Calu3 (cell line): ENCODE data around the gene NBEA. TPM values are rescaled to one million over a fixed set of nuclear protein-coding genes. Genes with fewer than 3 reads are reported as not detected.

Experiments
- BruUV-seq: library from RNA; stranded (reverse); fragments of 400-500 nt; replicated peaks from 2 replicates; lab custom pipeline; 2021; lab: Mats Ljungman, UMichigan
- CTCF ChIA-PET: fragments of 300-600 bp; sonication (Branson Sonifier 250); formaldehyde crosslinking; loops from one replicate; lab custom pipeline; 2022; ENCODE audit warnings: antibody characterized with exemption; lab: Charles Lee
- DNase-seq: peaks from one replicate; pipeline ENCODE4 v3.0.0; 2022
- H3K27ac Mint-ChIP-seq: one replicate; pipeline ENCODE4 v1.8.0; 2022; ENCODE audit warnings: mixed read lengths; ENCODE audit not compliant: unreplicated experiment
- H3K27me3 Mint-ChIP-seq: one replicate; pipeline ENCODE4 v1.8.0; 2022; ENCODE audit warnings: mixed read lengths; ENCODE audit not compliant: unreplicated experiment
- H3K36me3 Mint-ChIP-seq: one replicate; pipeline ENCODE4 v1.8.0; 2022; ENCODE audit warnings: mild to moderate bottlenecking, moderate library complexity, mixed read lengths; ENCODE audit not compliant: insufficient read depth, unreplicated experiment
- H3K4me1 Mint-ChIP-seq: one replicate; pipeline ENCODE4 v1.8.0; 2022; ENCODE audit warnings: mild to moderate bottlenecking, low read depth, mixed read lengths; ENCODE audit not compliant: unreplicated experiment
- H3K4me3 Mint-ChIP-seq: one replicate; pipeline ENCODE4 v1.8.0; 2022; ENCODE audit warnings: mild to moderate bottlenecking, low read depth, moderate library complexity, mixed read lengths; ENCODE audit not compliant: unreplicated experiment
- H3K9me3 Mint-ChIP-seq: one replicate; pipeline ENCODE4 v1.8.0; 2022; ENCODE audit warnings: low read depth, mixed read lengths; ENCODE audit not compliant: unreplicated experiment
- intact Hi-C: fragments of 100-400 bp; cut with micrococcal nuclease; formaldehyde crosslinking; loops from one replicate; pipeline ENCODE4 v1.10.0; 2022; ENCODE audit not compliant: unreplicated experiment
- total RNA-seq: library from RNA; stranded (reverse); gene quantifications from 2 replicates; pipeline ENCODE4 v1.2.3, GENCODE V29; 2022
- TF ChIP-seq, protein P1 (sequence below): fragments of 200-600 bp; IDR thresholded peaks from one replicate; pipeline ENCODE4 v1.8.0; 2022; ENCODE audit warnings: antibody characterized with exemption; ENCODE audit not compliant: unreplicated experiment

Gene NBEA
- total RNA-seq, 1 experiment from 2014 or later: 18.0 TPM

DNA sequence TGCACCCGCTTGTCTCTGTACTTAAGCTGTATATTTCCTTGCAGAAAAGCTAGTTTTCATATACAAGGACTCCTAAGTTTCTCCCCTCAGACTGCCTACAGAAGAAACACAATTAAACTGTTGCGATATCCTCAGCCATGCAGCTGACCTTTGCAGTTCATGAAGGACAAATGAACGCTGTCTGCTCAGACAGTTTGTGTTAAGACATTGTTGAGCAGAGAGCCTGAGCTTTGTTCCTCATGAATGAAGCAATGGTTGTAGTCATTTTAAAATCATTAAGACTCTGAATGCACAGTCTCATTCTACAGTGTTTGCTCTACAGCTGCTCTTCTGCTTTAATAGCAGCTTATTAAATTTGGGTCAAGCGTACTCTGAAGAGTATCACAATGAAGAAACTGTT is 557.6 kb downstream of the NBEA start:
- no peak for DNase-seq
- intact Hi-C loops: no loop called here
- no peak overlapping the region for H3K27ac Mint-ChIP-seq
- no peaks in the 10 kb centered on the region for H3K36me3 Mint-ChIP-seq
- H3K4me1 Mint-ChIP-seq: no peaks in the 10 kb centered on the region
- no peaks in the 10 kb centered on the region for H3K27me3 Mint-ChIP-seq
- no TSS peak for BruUV-seq
- H3K4me3 Mint-ChIP-seq: no peak overlapping the region
- H3K9me3 Mint-ChIP-seq: no peaks in the 10 kb centered on the region
- TF ChIP-seq, protein P1, sequence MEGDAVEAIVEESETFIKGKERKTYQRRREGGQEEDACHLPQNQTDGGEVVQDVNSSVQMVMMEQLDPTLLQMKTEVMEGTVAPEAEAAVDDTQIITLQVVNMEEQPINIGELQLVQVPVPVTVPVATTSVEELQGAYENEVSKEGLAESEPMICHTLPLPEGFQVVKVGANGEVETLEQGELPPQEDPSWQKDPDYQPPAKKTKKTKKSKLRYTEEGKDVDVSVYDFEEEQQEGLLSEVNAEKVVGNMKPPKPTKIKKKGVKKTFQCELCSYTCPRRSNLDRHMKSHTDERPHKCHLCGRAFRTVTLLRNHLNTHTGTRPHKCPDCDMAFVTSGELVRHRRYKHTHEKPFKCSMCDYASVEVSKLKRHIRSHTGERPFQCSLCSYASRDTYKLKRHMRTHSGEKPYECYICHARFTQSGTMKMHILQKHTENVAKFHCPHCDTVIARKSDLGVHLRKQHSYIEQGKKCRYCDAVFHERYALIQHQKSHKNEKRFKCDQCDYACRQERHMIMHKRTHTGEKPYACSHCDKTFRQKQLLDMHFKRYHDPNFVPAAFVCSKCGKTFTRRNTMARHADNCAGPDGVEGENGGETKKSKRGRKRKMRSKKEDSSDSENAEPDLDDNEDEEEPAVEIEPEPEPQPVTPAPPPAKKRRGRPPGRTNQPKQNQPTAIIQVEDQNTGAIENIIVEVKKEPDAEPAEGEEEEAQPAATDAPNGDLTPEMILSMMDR: no peak
- CTCF ChIA-PET: interaction anchor here (0.6 to 1.3 kb wide), 2 partner anchors 13 to 93 kb away, joined by 3 to 4 read pairs; no protein-coding TSS in a partner anchor

- Mint-ChIP-seq H3K27me3 (no peaks in the 10 kb centered on the region), H3K27ac (no peak overlapping the region)
Measured at GRCh38 chr13:35500144-35500543, 558.1 kb downstream of the NBEA start.

DNA sequence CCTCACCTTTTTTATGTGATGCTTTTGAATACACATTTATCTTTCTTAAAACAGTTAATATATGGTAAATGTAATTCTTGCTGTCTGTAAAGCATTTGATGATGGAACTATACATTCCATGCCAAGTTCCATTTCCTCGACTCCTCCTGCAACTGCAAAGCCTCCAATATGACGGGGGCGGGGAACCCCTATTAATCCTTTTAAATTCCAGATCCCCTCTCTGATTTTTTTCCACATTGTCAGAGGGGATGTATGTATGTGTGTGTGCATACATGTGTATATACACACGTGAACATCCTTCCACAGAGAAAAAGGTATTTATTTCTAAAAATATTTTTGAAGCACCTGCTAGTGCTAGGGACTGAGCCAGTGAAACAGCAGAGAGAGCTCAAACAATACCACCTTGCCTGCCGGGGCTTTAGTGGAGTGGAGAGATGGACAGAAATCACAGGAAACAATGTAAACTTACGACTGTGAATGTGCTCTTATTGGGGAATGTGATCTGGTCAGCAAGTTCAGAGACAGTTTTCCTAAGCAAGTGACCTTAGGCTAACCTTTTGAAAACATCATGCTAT is 559.7 kb downstream of the NBEA start:
- Mint-ChIP-seq H3K27me3 (no peaks in the 10 kb centered on the region), H3K36me3 (no peaks in the 10 kb centered on the region), H3K27ac (no peak overlapping the region), H3K4me1 (no peaks in the 10 kb centered on the region), H3K9me3 (no peaks in the 10 kb centered on the region), H3K4me3 (no peak overlapping the region)
- intact Hi-C loops: no loop called here
- no peak for DNase-seq
- no TSS peak for BruUV-seq
- CTCF ChIA-PET: no interaction called here
- TF ChIP-seq, protein P1: no peak

More at GRCh38 chr13:35500144-35500543, 558.1 kb downstream of the NBEA start:
- H3K9me3 Mint-ChIP-seq: no peaks in the 10 kb centered on the region
- BruUV-seq: no TSS peak
- TF ChIP-seq, protein P1: no peak
- no peak for DNase-seq
- H3K4me1 Mint-ChIP-seq: no peaks in the 10 kb centered on the region
- intact Hi-C loops: no loop called here
- CTCF ChIA-PET: interaction anchor here (0.7 to 1.3 kb wide), 2 partner anchors 12 kb away, joined by 3 to 4 read pairs; no protein-coding TSS in a partner anchor
- H3K36me3 Mint-ChIP-seq: no peaks in the 10 kb centered on the region
- no peak overlapping the region for H3K4me3 Mint-ChIP-seq

GRCh38 chr13:35502456-35502855 is 560.4 kb downstream of the NBEA start:
- Mint-ChIP-seq H3K27ac (no peak overlapping the region), H3K9me3 (no peaks in the 10 kb centered on the region), H3K36me3 (no peaks in the 10 kb centered on the region), H3K4me3 (no peak overlapping the region), H3K4me1 (no peaks in the 10 kb centered on the region), H3K27me3 (no peaks in the 10 kb centered on the region)
- CTCF ChIA-PET: interaction anchor here (0.6 kb wide), 1 partner anchor 1634 kb away, joined by 3 read pairs; no protein-coding TSS in a partner anchor
- no TSS peak for BruUV-seq
- DNase-seq: no peak
- TF ChIP-seq, protein P1: no peak
- intact Hi-C loops: no loop called here
